Uterus (tissue), 4 donors: ENCODE results near the gene MIER2. TPM values are rescaled to one million over a fixed set of nuclear protein-coding genes. Genes with fewer than 3 reads are reported as not detected.
"Not testable (repeated sequence)": the region's sequence is repeated elsewhere in the genome, so short reads cannot be mapped to it uniquely, and the experiment has no call there.

Experiments
- DNase-seq, 2 donors: peaks; one replicate each; pipeline ENCODE4 v3.0.0-alpha.2; 2019 to 2020
- H3K27ac ChIP-seq, 2 donors: fragments of 200-600 bp; sonication (generic); 1 replicate in 1 of 2; 2 replicates in 1 of 2; pipeline ENCODE4 v1.5.1; 2016 to 2018
- H3K27me3 ChIP-seq, 2 donors: fragments of 200-600 bp; sonication (generic); one replicate each; pipeline ENCODE4 v1.5.1; 2018 to 2019; ENCODE audit warnings: control low read depth in 1 of 2
- H3K36me3 ChIP-seq, 2 donors: fragments of 200-600 bp; sonication (generic); one replicate each; pipeline ENCODE4 v1.5.1; 2019; ENCODE audit warnings: control low read depth in 1 of 2
- H3K4me1 ChIP-seq, 2 donors: fragments of 200-600 bp; sonication (generic); one replicate each; pipeline ENCODE4 v1.5.1; 2018 to 2019; ENCODE audit warnings: control low read depth in 1 of 2
- H3K4me3 ChIP-seq, 2 donors: fragments of 200-600 bp; sonication (generic); 1 replicate in 1 of 2; 2 replicates in 1 of 2; pipeline ENCODE4 v1.5.1; 2018 to 2019; ENCODE audit warnings: mild to moderate bottlenecking in 1 of 2
- H3K9me3 ChIP-seq, 2 donors: fragments of 200-600 bp; sonication (generic); one replicate each; pipeline ENCODE4 v1.5.1; 2019; ENCODE audit warnings: control low read depth in 1 of 2
- POLR2A ChIP-seq, 2 donors: fragments of 450-650 bp; IDR thresholded peaks; one replicate each; pipeline ENCODE4 v1.6.1; 2016; ENCODE audit warnings: antibody characterized with exemption in 2 of 2, mild to moderate bottlenecking in 1 of 2, moderate library complexity in 1 of 2
- intact Hi-C: fragments of 100-400 bp; cut with DNase I; formaldehyde crosslinking; loops from one replicate; pipeline ENCODE4 v1.15.1; 2023; ENCODE audit warnings: low total_unique reads
- total RNA-seq, 4 donors: library from RNA; depleted of rRNA in 3 of 4; stranded (reverse); fragments of >200 nt in 3 of 4; gene quantifications; one replicate each; pipeline versions ENCODE4 v1.1.0 to v1.2.4, GENCODE V29; 2014 to 2023
- TF ChIP-seq, protein P1 (sequence below), 4 experiments: fragments of 200-600 bp in 2 of 4; fragments of 450-650 bp in 2 of 4; sonication (generic) in 2 of 4; IDR thresholded peaks; one replicate each; pipeline ENCODE4 v1.5.1; 2016 to 2019; ENCODE audit warnings: antibody characterized with exemption in 4 of 4, mild to moderate bottlenecking in 2 of 4, moderate library complexity in 1 of 4
- donor health status: DM: yes; HTN: yes; CAD: no.

Gene MIER2
- total RNA-seq, 4 donors from 2014 or later = 2.6 to 54.8 (median 12.7) TPM

DNA sequence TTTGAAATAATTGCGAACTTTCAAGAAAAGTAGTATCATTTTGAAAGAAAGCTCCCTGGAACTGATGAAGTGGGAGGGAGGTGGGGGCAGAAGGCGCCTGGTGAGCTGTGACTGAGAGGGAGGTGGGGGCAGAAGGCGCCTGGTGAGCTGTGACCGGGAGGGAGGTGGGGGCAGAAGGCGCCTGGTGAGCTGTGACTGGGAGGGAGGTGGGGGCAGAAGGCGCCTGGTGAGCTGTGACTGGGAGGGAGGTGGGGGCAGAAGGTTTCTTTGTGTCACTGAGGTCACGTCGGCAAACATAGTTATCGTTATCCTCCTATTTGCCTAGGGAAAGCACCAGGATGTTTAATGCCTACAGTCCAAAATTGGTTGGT, 40.2 kb upstream of the MIER2 start:
- intact Hi-C loops = no loop called here
- TF ChIP-seq, protein P1, sequence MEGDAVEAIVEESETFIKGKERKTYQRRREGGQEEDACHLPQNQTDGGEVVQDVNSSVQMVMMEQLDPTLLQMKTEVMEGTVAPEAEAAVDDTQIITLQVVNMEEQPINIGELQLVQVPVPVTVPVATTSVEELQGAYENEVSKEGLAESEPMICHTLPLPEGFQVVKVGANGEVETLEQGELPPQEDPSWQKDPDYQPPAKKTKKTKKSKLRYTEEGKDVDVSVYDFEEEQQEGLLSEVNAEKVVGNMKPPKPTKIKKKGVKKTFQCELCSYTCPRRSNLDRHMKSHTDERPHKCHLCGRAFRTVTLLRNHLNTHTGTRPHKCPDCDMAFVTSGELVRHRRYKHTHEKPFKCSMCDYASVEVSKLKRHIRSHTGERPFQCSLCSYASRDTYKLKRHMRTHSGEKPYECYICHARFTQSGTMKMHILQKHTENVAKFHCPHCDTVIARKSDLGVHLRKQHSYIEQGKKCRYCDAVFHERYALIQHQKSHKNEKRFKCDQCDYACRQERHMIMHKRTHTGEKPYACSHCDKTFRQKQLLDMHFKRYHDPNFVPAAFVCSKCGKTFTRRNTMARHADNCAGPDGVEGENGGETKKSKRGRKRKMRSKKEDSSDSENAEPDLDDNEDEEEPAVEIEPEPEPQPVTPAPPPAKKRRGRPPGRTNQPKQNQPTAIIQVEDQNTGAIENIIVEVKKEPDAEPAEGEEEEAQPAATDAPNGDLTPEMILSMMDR (IDR thresholded peaks at IDR 0.05) = no peak
- TF ChIP-seq POLR2A (IDR thresholded peaks at IDR 0.05) = no peak
- H3K36me3 ChIP-seq = no peaks in the 10 kb centered on the region
- no peaks in the 10 kb centered on the region for H3K9me3 ChIP-seq
- no peak overlapping the region for H3K27ac ChIP-seq
- DNase-seq = no peak
- peaks cover 0 to 3% of the 10 kb centered on the region in 2 donors for H3K27me3 ChIP-seq
- H3K4me3 ChIP-seq = no peak overlapping the region
- no peaks in the 10 kb centered on the region for H3K4me1 ChIP-seq

DNA sequence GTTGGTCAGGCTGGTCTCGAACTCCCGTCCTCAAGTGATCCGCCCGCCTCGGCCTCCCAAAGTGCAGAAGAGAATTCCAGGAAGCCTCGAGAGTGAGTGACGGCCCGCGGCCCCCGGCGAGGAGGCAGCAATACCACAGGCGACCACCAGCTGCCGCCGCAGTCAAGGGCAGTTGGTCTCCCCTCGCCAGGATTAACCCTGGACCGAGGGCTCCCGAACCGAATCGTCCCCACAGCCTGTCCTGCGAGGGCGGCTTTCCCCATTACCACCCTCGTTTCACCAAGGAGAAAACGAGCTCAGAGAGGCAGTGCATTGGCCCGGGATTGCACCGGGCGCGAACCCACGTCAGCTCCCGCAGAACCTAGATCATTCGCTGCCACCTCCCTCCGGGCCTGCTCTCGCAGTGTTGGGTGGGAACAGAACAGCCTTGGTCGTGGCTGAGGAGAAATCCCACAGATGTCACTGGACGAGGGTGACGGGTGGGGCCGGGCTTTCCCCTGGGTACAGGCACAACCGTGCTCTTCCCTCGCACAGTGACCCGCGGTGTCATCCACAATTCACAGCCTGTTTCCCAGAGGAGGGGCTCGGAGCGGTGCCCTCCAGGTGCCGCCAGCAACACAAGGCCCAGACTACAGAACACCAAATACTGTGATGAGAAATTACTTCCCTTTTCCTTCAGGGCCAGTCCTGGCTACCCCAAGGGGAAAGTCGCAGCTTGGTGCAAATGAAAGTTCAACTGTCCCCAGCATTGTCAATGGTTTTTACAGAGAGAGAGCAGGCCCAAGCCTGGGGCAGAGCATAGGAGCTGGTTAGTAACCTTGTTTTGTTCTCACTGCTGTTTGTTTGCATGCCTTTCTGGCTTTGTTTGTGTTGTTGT, 39.6 kb upstream of the MIER2 start:
- Histone ChIP-seq H3K4me1 (no peaks in the 10 kb centered on the region), H3K27ac (no peak overlapping the region), H3K36me3 (no peaks in the 10 kb centered on the region), H3K9me3 (no peaks in the 10 kb centered on the region), H3K4me3 (no peak overlapping the region), H3K27me3 (peaks cover 0 to 3% of the 10 kb centered on the region in 2 donors)
- intact Hi-C loops = no loop called here
- TF ChIP-seq POLR2A (IDR thresholded peaks at IDR 0.05) = no peak
- TF ChIP-seq, protein P1 (IDR thresholded peaks at IDR 0.05) = peak; percentile 23 to 63 (median 47)
- no peak for DNase-seq

DNA sequence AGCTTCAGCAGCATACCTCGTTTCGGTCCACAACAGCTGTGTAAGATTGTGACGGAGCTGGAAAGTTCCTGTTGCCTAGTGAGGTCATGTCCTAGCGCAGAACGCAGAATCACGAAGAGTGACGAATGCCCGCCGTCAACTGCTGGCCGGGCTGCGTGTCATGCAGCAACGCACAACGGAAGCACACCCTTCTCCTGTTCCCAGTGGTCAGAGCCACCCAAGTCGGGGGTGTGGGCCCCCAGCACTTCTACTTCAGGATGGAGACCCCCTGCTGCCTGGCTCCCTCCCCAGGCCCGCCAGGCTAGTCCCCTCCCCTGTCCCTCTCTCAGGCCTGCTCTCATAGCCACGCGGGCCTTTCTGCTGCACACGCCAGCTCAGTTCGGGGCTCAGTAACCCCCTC, 38.4 kb upstream of the MIER2 start:
- no peaks in the 10 kb centered on the region for H3K9me3 ChIP-seq
- TF ChIP-seq, protein P1 (IDR thresholded peaks at IDR 0.05) = no peak
- TF ChIP-seq POLR2A (IDR thresholded peaks at IDR 0.05) = no peak
- H3K4me1 ChIP-seq = no peaks in the 10 kb centered on the region
- no peaks in the 10 kb centered on the region for H3K36me3 ChIP-seq
- DNase-seq = no peak
- no peak overlapping the region for H3K27ac ChIP-seq
- peaks cover 0 to 3% of the 10 kb centered on the region in 2 donors for H3K27me3 ChIP-seq
- H3K4me3 ChIP-seq = no peak overlapping the region
- intact Hi-C loops = no loop called here

DNA sequence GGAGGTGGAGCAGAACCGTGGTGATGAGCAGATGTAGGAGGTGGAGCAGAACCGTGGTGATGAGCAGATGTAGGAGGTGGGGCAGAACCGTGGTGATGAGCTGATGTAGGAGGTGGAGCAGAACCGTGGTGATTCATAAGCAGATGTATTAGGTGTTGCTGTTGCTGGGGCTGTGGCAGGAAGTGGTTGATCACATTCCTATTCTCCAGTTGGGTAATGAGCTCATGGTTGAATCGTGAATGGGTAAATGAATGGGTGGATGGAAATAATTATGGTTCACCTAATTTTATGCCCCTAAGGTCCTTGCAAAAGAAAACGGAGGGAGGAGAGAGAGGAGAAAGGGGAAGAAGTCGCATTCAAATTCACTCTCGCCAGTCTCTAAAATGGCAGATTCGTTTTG, 38.0 kb upstream of the MIER2 start:
- H3K4me3 ChIP-seq, H3K27ac ChIP-seq, H3K36me3 ChIP-seq, DNase-seq, H3K27me3 ChIP-seq, H3K4me1 ChIP-seq, H3K9me3 ChIP-seq, intact Hi-C loops: not testable (repeated sequence)

DNA sequence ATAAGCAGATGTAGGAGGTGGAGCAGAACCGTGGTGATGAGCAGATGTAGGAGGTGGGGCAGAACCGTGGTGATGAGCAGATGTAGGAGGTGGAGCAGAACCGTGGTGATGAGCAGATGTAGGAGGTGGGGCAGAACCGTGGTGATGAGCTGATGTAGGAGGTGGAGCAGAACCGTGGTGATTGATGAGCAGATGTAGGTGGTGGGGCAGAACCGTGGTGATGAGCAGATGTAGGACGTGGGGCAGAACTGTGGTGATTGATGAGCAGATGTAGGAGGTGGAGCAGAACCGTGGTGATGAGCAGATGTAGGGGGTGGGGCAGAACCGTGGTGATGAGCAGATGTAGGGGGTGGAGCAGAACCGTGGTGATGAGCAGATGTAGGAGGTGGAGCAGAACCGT, 37.3 kb upstream of the MIER2 start:
- H3K4me1 ChIP-seq, H3K9me3 ChIP-seq, DNase-seq, intact Hi-C loops, H3K4me3 ChIP-seq, H3K27ac ChIP-seq, H3K36me3 ChIP-seq, H3K27me3 ChIP-seq: not testable (repeated sequence)

DNA sequence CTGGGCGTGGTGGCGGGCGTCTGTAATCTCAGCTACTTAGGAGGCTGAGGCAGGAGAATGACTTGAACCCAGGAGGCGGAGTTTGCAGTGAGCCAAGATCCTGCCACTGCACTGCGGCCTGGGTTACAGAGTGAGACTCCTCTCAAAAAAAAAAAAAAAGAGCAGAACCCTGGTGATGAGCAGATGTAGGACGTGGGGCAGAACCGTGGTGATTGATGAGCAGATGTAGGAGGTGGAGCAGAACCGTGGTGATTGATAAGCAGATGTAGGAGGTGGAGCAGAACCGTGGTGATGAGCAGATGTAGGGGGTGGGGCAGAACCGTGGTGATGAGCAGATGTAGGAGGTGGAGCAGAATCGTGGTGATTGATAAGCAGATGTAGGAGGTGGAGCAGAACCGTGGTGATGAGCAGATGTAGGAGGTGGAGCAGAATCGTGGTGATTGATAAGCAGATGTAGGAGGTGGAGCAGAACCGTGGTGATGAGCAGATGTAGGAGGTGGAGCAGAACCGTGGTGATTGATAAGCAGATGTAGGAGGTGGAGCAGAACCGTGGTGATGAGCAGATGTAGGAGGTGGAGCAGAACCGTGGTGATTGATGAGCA, 36.1 kb upstream of the MIER2 start:
- DNase-seq, H3K9me3 ChIP-seq, H3K27me3 ChIP-seq, H3K27ac ChIP-seq, intact Hi-C loops, H3K36me3 ChIP-seq, H3K4me3 ChIP-seq, H3K4me1 ChIP-seq: not testable (repeated sequence)
